H9 (cell line): ENCODE data around the gene NTNG2. TPM values are rescaled to one million over a fixed set of nuclear protein-coding genes. Genes with fewer than 3 reads are reported as not detected.

Experiments
- DNase-seq: peaks from one replicate; pipeline ENCODE4 v3.0.0-alpha.2; 2017
- H2AFZ ChIP-seq: one replicate; pipeline ENCODE4 v1.6.1; 2013; ENCODE audit warnings: mild to moderate bottlenecking, low read length, control low read depth, moderate library complexity
- H2AK5ac ChIP-seq: 2 replicates; pipeline ENCODE4 v1.6.1; 2013; ENCODE audit warnings: low read length, control low read depth, mixed read lengths; ENCODE audit not compliant: insufficient read length
- H2BK120ac ChIP-seq: one replicate; pipeline ENCODE4 v1.6.1; 2013; ENCODE audit warnings: low read depth, mild to moderate bottlenecking, low read length, control low read depth, inconsistent platforms; ENCODE audit not compliant: poor library complexity, severe bottlenecking
- H2BK12ac ChIP-seq: 2 replicates; pipeline ENCODE4 v1.6.1; 2013; ENCODE audit warnings: low read length, control low read depth, mixed read lengths, low read depth; ENCODE audit not compliant: insufficient read length
- H2BK15ac ChIP-seq: 2 replicates; pipeline ENCODE4 v1.6.1; 2013; ENCODE audit warnings: low read depth, low read length, control low read depth
- H2BK20ac ChIP-seq: one replicate; pipeline ENCODE4 v1.6.1; 2013; ENCODE audit warnings: low read depth, mild to moderate bottlenecking, low read length, control low read depth, inconsistent platforms; ENCODE audit not compliant: poor library complexity, severe bottlenecking
- H2BK5ac ChIP-seq: 2 replicates; pipeline ENCODE4 v1.6.1; 2013; ENCODE audit warnings: low read length, control low read depth, mixed read lengths; ENCODE audit not compliant: insufficient read length
- H3K14ac ChIP-seq: 2 replicates; pipeline ENCODE4 v1.6.1; 2013; ENCODE audit warnings: low read length, control low read depth; ENCODE audit not compliant: insufficient read depth
- H3K18ac ChIP-seq: 2 replicates; pipeline ENCODE4 v1.6.1; 2013; ENCODE audit warnings: low read depth, mild to moderate bottlenecking, mixed read lengths, low read length, control low read depth; ENCODE audit not compliant: insufficient read length
- H3K23ac ChIP-seq: 2 replicates; pipeline ENCODE4 v1.6.1; 2013; ENCODE audit warnings: low read length, control low read depth, mixed read lengths, low read depth; ENCODE audit not compliant: insufficient read length
- H3K23me2 ChIP-seq: 2 replicates; pipeline ENCODE4 v1.6.1; 2013; ENCODE audit warnings: low read depth, mild to moderate bottlenecking, mixed read lengths, low read length, control low read depth; ENCODE audit not compliant: insufficient read length, poor library complexity, severe bottlenecking
- H3K27ac ChIP-seq: 2 replicates; pipeline ENCODE4 v1.5.1; 2013; ENCODE audit warnings: low read length, control low read depth, mixed read lengths, low read depth; ENCODE audit not compliant: insufficient read length
- H3K27me3 ChIP-seq: 2 replicates; pipeline ENCODE4 v1.6.1; 2013; ENCODE audit warnings: low read length, control low read depth, inconsistent platforms; ENCODE audit not compliant: insufficient read depth
- H3K4ac ChIP-seq: 2 replicates; pipeline ENCODE4 v1.6.1; 2013; ENCODE audit warnings: low read depth, mild to moderate bottlenecking, control low read depth, inconsistent platforms, low read length, moderate library complexity
- H3K4me1 ChIP-seq: 2 replicates; pipeline ENCODE4 v1.6.1; 2013; ENCODE audit warnings: low read length, control low read depth, inconsistent platforms; ENCODE audit not compliant: insufficient read depth
- H3K4me2 ChIP-seq: 2 replicates; pipeline ENCODE4 v1.6.1; 2013; ENCODE audit warnings: low read length, control low read depth, mixed read lengths; ENCODE audit not compliant: insufficient read length, insufficient read depth
- H3K56ac ChIP-seq: 2 replicates; pipeline ENCODE4 v1.6.1; 2013; ENCODE audit warnings: low read depth, mild to moderate bottlenecking, mixed read lengths, low read length, control low read depth; ENCODE audit not compliant: insufficient read length
- H3K79me1 ChIP-seq: 2 replicates; pipeline ENCODE4 v1.6.1; 2013; ENCODE audit warnings: low read depth, mild to moderate bottlenecking, moderate library complexity, low read length, control low read depth, inconsistent platforms; ENCODE audit not compliant: insufficient read depth, poor library complexity, severe bottlenecking
- H3K79me2 ChIP-seq: 2 replicates; pipeline ENCODE4 v1.6.1; 2013; ENCODE audit warnings: low read length, control low read depth, inconsistent platforms; ENCODE audit not compliant: insufficient read depth
- H3K9ac ChIP-seq: 2 replicates; pipeline ENCODE4 v1.6.1; 2013; ENCODE audit warnings: low read length, control low read depth, mixed read lengths; ENCODE audit not compliant: insufficient read length; ENCODE audit errors: extremely low read depth
- H3K9me3 ChIP-seq: one replicate; pipeline ENCODE4 v1.6.1; 2013; ENCODE audit warnings: low read depth, low read length, inconsistent platforms; ENCODE audit not compliant: control insufficient read depth
- H3T11ph ChIP-seq: one replicate; pipeline ENCODE4 v1.6.1; 2013; ENCODE audit warnings: mild to moderate bottlenecking, low read length, control low read depth, inconsistent platforms
- H4K20me1 ChIP-seq: one replicate; pipeline ENCODE4 v1.6.1; 2013; ENCODE audit not compliant: control insufficient read depth, insufficient read length, insufficient read depth
- H4K5ac ChIP-seq: 2 replicates; pipeline ENCODE4 v1.6.1; 2013; ENCODE audit warnings: low read depth, mild to moderate bottlenecking, mixed read lengths, low read length, control low read depth; ENCODE audit not compliant: insufficient read length
- H4K8ac ChIP-seq: replicated peaks from 2 replicates; pipeline ENCODE4 v1.6.1; 2013; ENCODE audit warnings: low read length, control low read depth, mixed read lengths, low read depth; ENCODE audit not compliant: insufficient read length
- H4K91ac ChIP-seq: 2 replicates; pipeline ENCODE4 v1.6.1; 2013; ENCODE audit warnings: low read depth, mild to moderate bottlenecking, moderate library complexity, mixed read lengths, low read length, control low read depth; ENCODE audit not compliant: insufficient read length
- H3K27ac Mint-ChIP-seq, 3 experiments: 2 replicates in 2 of 3; 3 replicates in 1 of 3; pipeline ENCODE4 v1.8.0; 2020 to 2021; ENCODE audit warnings: mixed read lengths in 3 of 3, mild to moderate bottlenecking in 1 of 3, moderate library complexity in 1 of 3
- H3K27me3 Mint-ChIP-seq: 2 replicates; pipeline ENCODE4 v1.8.0; 2021; ENCODE audit warnings: low read depth, mild to moderate bottlenecking, moderate library complexity, mixed read lengths
- H3K36me3 Mint-ChIP-seq, 3 experiments: 2 replicates in 2 of 3; 3 replicates in 1 of 3; pipeline ENCODE4 v1.8.0; 2020 to 2021; ENCODE audit warnings: low read depth in 3 of 3, mixed read lengths in 3 of 3; ENCODE audit not compliant: insufficient read depth in 1 of 3
- H3K4me1 Mint-ChIP-seq, 2 experiments: 2 replicates each; pipeline ENCODE4 v1.8.0; 2020; ENCODE audit warnings: mixed read lengths in 2 of 2
- H3K4me3 Mint-ChIP-seq, 2 experiments: 2 replicates in 1 of 2; 3 replicates in 1 of 2; pipeline ENCODE4 v1.8.0; 2020 to 2021; ENCODE audit warnings: mild to moderate bottlenecking in 2 of 2, mixed read lengths in 2 of 2, moderate library complexity in 1 of 2
- H3K9me3 Mint-ChIP-seq, 2 experiments: 2 replicates in 1 of 2; 3 replicates in 1 of 2; pipeline ENCODE4 v1.8.0; 2020; ENCODE audit warnings: mild to moderate bottlenecking in 2 of 2, mixed read lengths in 2 of 2, moderate library complexity in 1 of 2
- WGBS: extraction: QIAGEN DNeasy Blood & Tissue Kit; methylation state at CpG from one replicate; pipeline ENCODE4 v1.1.7; 2013; ENCODE audit warnings: missing lambda C conversion rate, low lambda C conversion rate, mixed read lengths; ENCODE audit not compliant: insufficient read length; ENCODE audit errors: extremely low coverage; 5-methylcytosine and 5-hydroxymethylcytosine counted together
- total RNA-seq: library from RNA; stranded (reverse); gene quantifications from 2 replicates; pipeline ENCODE4 v1.2.1, GENCODE V29; 2021
- TF ChIP-seq, protein P1 (sequence below): fragments of 200-600 bp; sonication (generic); conservative IDR thresholded peaks from 3 replicates; pipeline ENCODE4 v1.8.0; 2021; ENCODE audit warnings: antibody characterized with exemption, mild to moderate bottlenecking

Gene NTNG2
- total RNA-seq, 1 experiment from 2014 or later, result 0.52 TPM

- H3K27ac ChIP-seq, result no peak overlapping the region
- Mint-ChIP-seq H3K36me3 (peaks cover 28 to 64% (median 54%) of the 10 kb centered on the region in 3 experiments; a peak in 6 of 7 replicates), H3K4me1 (peaks cover 6 to 14% of the 10 kb centered on the region in 2 experiments), H3K9me3 (no peaks in the 10 kb centered on the region), H3K27ac (no peak overlapping the region), H3K27me3 (no peaks in the 10 kb centered on the region), H3K4me3 (no peak overlapping the region)
- H3K14ac ChIP-seq, result no peak overlapping the region
- no peak overlapping the region for H2BK120ac ChIP-seq
- no peak overlapping the region for H4K8ac ChIP-seq
- no peak overlapping the region for H3K4ac ChIP-seq
- no peak for DNase-seq
- no peak overlapping the region for H2BK15ac ChIP-seq
- no peak overlapping the region for H3K18ac ChIP-seq
- TF ChIP-seq, protein P1, sequence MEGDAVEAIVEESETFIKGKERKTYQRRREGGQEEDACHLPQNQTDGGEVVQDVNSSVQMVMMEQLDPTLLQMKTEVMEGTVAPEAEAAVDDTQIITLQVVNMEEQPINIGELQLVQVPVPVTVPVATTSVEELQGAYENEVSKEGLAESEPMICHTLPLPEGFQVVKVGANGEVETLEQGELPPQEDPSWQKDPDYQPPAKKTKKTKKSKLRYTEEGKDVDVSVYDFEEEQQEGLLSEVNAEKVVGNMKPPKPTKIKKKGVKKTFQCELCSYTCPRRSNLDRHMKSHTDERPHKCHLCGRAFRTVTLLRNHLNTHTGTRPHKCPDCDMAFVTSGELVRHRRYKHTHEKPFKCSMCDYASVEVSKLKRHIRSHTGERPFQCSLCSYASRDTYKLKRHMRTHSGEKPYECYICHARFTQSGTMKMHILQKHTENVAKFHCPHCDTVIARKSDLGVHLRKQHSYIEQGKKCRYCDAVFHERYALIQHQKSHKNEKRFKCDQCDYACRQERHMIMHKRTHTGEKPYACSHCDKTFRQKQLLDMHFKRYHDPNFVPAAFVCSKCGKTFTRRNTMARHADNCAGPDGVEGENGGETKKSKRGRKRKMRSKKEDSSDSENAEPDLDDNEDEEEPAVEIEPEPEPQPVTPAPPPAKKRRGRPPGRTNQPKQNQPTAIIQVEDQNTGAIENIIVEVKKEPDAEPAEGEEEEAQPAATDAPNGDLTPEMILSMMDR, result no peak
- H3K27me3 ChIP-seq, result no peaks in the 10 kb centered on the region
- no peak overlapping the region for H3K56ac ChIP-seq
- H3K4me1 ChIP-seq, result peaks cover 3% of the 10 kb centered on the region; the same call in 1 of the 2 replicates
- no peaks in the 10 kb centered on the region for H3K79me2 ChIP-seq
- no peak overlapping the region for H2AK5ac ChIP-seq
- H4K91ac ChIP-seq, result no peak overlapping the region
- H2AFZ ChIP-seq, result no peak overlapping the region
- H3K9me3 ChIP-seq, result no peaks in the 10 kb centered on the region
- H2BK5ac ChIP-seq, result no peak overlapping the region
- no peak overlapping the region for H2BK20ac ChIP-seq
- WGBS, result no CpG with 5 or more reads among the region's 13 CpGs
- H3K4me2 ChIP-seq, result no peak overlapping the region
- no peak overlapping the region for H2BK12ac ChIP-seq
- no peaks in the 10 kb centered on the region for H4K20me1 ChIP-seq
- H3K23ac ChIP-seq, result no peak overlapping the region
- H3K9ac ChIP-seq, result no peak overlapping the region
- H3K79me1 ChIP-seq, result no peaks in the 10 kb centered on the region
- H3T11ph ChIP-seq, result no peak overlapping the region
- H3K23me2 ChIP-seq, result no peaks in the 10 kb centered on the region
- no peak overlapping the region for H4K5ac ChIP-seq
Measured at GRCh38 chr9:132293145-132293721, 131.4 kb downstream of the NTNG2 start.

Other genes with a start within 250 kb of the NTNG2 start
- gene MED27, start 82.2 kb upstream of the NTNG2 start, total RNA-seq, result 33.5 and 34.8 TPM in 2 replicates
- gene SETX, start 192.9 kb downstream of the NTNG2 start, total RNA-seq, result 43.1 and 44.3 TPM in 2 replicates
- gene TTF1, start 244.8 kb downstream of the NTNG2 start, total RNA-seq, result 24.2 and 26.9 TPM in 2 replicates
- gene CFAP77, start 248.2 kb downstream of the NTNG2 start, total RNA-seq, result 0.72 and 0.86 TPM in 2 replicates